Measurements from ENCODE around the gene MYO9B. TPM values are rescaled to one million over a fixed set of nuclear protein-coding genes. Genes with fewer than 3 reads are reported as not detected.

Gene MYO9B
- total RNA-seq, 1 donor from 2014 or later: 94.3 TPM

GRCh38 chr19:17245535-17245984 is 170.0 kb downstream of the MYO9B start, which contains the start of gene NR2F6:
TSS of gene NR2F6 (minus strand) at chr19:17245919. CDS start at chr19:17245220, 699 bp downstream.
- no peak for TF ChIP-seq CTCF (IDR thresholded peaks at IDR 0.05)
- no peak for DNase-seq (ENCODE audit: extremely low spot score, unreplicated experiment)
- H3K4me3 Mint-ChIP-seq (ENCODE audit: unreplicated experiment): peak within 1 kb of the TSS; percentile 90
- H3K9me3 Mint-ChIP-seq (ENCODE audit: unreplicated experiment): no peaks in the 10 kb centered on the region
- H3K36me3 Mint-ChIP-seq (ENCODE audit: unreplicated experiment): no peaks in the 10 kb centered on the region
- H3K27ac Mint-ChIP-seq (ENCODE audit: unreplicated experiment): peak within 1 kb of the TSS; percentile 87
- no peaks in the 10 kb centered on the region for H3K27me3 Mint-ChIP-seq (ENCODE audit: unreplicated experiment)
- peaks cover 59% of the 10 kb centered on the region for H3K4me1 Mint-ChIP-seq (ENCODE audit: unreplicated experiment)

- Mint-ChIP-seq H3K36me3 (ENCODE audit: unreplicated experiment) (no peaks in the 10 kb centered on the region), H3K27me3 (ENCODE audit: unreplicated experiment) (no peaks in the 10 kb centered on the region), H3K9me3 (ENCODE audit: unreplicated experiment) (no peaks in the 10 kb centered on the region), H3K4me3 (ENCODE audit: unreplicated experiment) (peak overlapping the region; percentile 81), H3K4me1 (ENCODE audit: unreplicated experiment) (peaks cover 48% of the 10 kb centered on the region), H3K27ac (ENCODE audit: unreplicated experiment) (peak overlapping the region; percentile 87)
- no peak for DNase-seq (ENCODE audit: extremely low spot score, unreplicated experiment)
- no peak for TF ChIP-seq CTCF (IDR thresholded peaks at IDR 0.05)
Observed at GRCh38 chr19:17246681-17247425, 171.3 kb downstream of the MYO9B start.

- Mint-ChIP-seq H3K9me3 (ENCODE audit: unreplicated experiment) (no peaks in the 10 kb centered on the region), H3K27me3 (ENCODE audit: unreplicated experiment) (no peaks in the 10 kb centered on the region), H3K36me3 (ENCODE audit: unreplicated experiment) (no peaks in the 10 kb centered on the region)
Observed at GRCh38 chr19:17248011-17248776, 172.6 kb downstream of the MYO9B start.

GRCh38 chr19:17249887-17250548 is 174.4 kb downstream of the MYO9B start:
- no peak for DNase-seq (ENCODE audit: extremely low spot score, unreplicated experiment)
- Mint-ChIP-seq H3K27me3 (ENCODE audit: unreplicated experiment) (no peaks in the 10 kb centered on the region), H3K36me3 (ENCODE audit: unreplicated experiment) (no peaks in the 10 kb centered on the region), H3K4me3 (ENCODE audit: unreplicated experiment) (no peak overlapping the region), H3K4me1 (ENCODE audit: unreplicated experiment) (peaks cover 35% of the 10 kb centered on the region), H3K27ac (ENCODE audit: unreplicated experiment) (peak overlapping the region; percentile 62), H3K9me3 (ENCODE audit: unreplicated experiment) (no peaks in the 10 kb centered on the region)
- no peak for TF ChIP-seq CTCF (IDR thresholded peaks at IDR 0.05)

More at GRCh38 chr19:17248011-17248776, 172.6 kb downstream of the MYO9B start:
- Mint-ChIP-seq H3K4me1 (ENCODE audit: unreplicated experiment) (peaks cover 40% of the 10 kb centered on the region), H3K4me3 (ENCODE audit: unreplicated experiment) (no peak overlapping the region), H3K27ac (ENCODE audit: unreplicated experiment) (no peak overlapping the region)
- no peak for TF ChIP-seq CTCF (IDR thresholded peaks at IDR 0.05)
- DNase-seq (ENCODE audit: extremely low spot score, unreplicated experiment): no peak
